Ishikawa (cell line): ENCODE measurements around the gene BRPF3.

Experiments used
- CEBPB ChIP-seq: IDR thresholded peaks from 2 replicates; pipeline ENCODE4 v1.6.1; 2012
- CREB1 ChIP-seq: IDR thresholded peaks from 2 replicates; pipeline ENCODE4 v1.6.1; 2012; ENCODE audit warnings: low read depth
- EGR1 ChIP-seq: IDR thresholded peaks from 2 replicates; pipeline ENCODE4 v1.6.1; 2012
- EP300 ChIP-seq: IDR thresholded peaks from 2 replicates; pipeline ENCODE4 v1.6.1; 2012; ENCODE audit warnings: borderline replicate concordance
- FOXM1 ChIP-seq: IDR thresholded peaks from 2 replicates; pipeline ENCODE4 v1.6.1; 2012; ENCODE audit warnings: low read depth, borderline replicate concordance
- MAX ChIP-seq: IDR thresholded peaks from 2 replicates; pipeline ENCODE4 v1.6.1; 2012
- NFIC ChIP-seq: IDR thresholded peaks from 2 replicates; pipeline ENCODE4 v1.6.1; 2012
- RAD21 ChIP-seq: IDR thresholded peaks from 2 replicates; pipeline ENCODE4 v1.6.1; 2012; ENCODE audit warnings: low read depth
- REST ChIP-seq: IDR thresholded peaks from 2 replicates; pipeline ENCODE4 v1.6.1; 2012; ENCODE audit warnings: low read depth, mild to moderate bottlenecking
- TAF1 ChIP-seq: IDR thresholded peaks from 2 replicates; pipeline ENCODE4 v1.6.1; 2012; ENCODE audit warnings: low read depth, mild to moderate bottlenecking
- TCF12 ChIP-seq: IDR thresholded peaks from 2 replicates; pipeline ENCODE4 v1.6.1; 2012; ENCODE audit warnings: low read depth
- TEAD4 ChIP-seq: IDR thresholded peaks from 2 replicates; pipeline ENCODE4 v1.6.1; 2012
- USF1 ChIP-seq: IDR thresholded peaks from 2 replicates; pipeline ENCODE4 v1.6.1; 2012
- YY1 ChIP-seq: IDR thresholded peaks from 2 replicates; pipeline ENCODE4 v1.6.1; 2012; ENCODE audit warnings: low read depth
- ZBTB7A ChIP-seq: IDR thresholded peaks from 2 replicates; pipeline ENCODE4 v1.6.1; 2012; ENCODE audit warnings: low read depth

BRPF3 gene

GRCh38 chr6:36276581-36277536, 80.3 kb downstream of the BRPF3 start:
- no peak for TF ChIP-seq NFIC
- no peak for TF ChIP-seq FOXM1

GRCh38 chr6:36277946-36278470, 81.5 kb downstream of the BRPF3 start:
- TF ChIP-seq USF1 (no peak), CEBPB (no peak), CREB1 (no peak), YY1 (no peak), EGR1 (no peak), NFIC (no peak), TEAD4 (no peak), MAX (no peak), FOXM1 (no peak), REST (no peak), TCF12 (no peak), ZBTB7A (no peak), TAF1 (no peak), EP300 (no peak), RAD21 (no peak)

DNA sequence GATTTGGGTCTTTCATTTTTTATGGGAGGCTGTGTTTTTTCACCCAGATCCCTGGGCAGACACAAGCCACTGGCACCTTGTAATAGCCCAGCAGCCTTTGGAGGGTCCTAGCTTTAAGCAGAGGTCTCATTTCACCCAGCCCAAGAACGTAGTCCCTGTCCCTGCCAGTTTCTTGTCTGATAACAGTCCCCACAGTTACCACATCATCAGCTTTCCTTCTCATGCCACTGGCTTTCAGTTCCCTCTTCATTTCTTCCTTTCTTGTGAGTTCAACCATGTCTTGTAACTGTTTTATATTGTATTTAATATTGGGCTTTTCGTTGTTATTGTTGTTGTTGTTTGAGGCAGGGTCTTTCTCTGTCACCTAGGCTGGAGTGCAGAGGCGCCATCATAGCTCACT, 83.9 kb downstream of the BRPF3 start:
- no peak for TF ChIP-seq EGR1
- no peak for TF ChIP-seq USF1
- no peak for TF ChIP-seq EP300
- TF ChIP-seq MAX = no peak
- TF ChIP-seq REST = no peak
- no peak for TF ChIP-seq TCF12
- no peak for TF ChIP-seq CREB1
- TF ChIP-seq NFIC = no peak
- TF ChIP-seq TAF1 = no peak
- TF ChIP-seq CEBPB = no peak
- TF ChIP-seq ZBTB7A = no peak
- TF ChIP-seq YY1 = no peak
- TF ChIP-seq RAD21 = no peak
- no peak for TF ChIP-seq TEAD4
- TF ChIP-seq FOXM1 = no peak

- TF ChIP-seq REST = no peak
- no peak for TF ChIP-seq ZBTB7A
- no peak for TF ChIP-seq NFIC
- TF ChIP-seq RAD21 = no peak
- TF ChIP-seq USF1 = no peak
- no peak for TF ChIP-seq MAX
- no peak for TF ChIP-seq EGR1
- no peak for TF ChIP-seq YY1
- no peak for TF ChIP-seq TEAD4
- TF ChIP-seq EP300 = no peak
Measured at GRCh38 chr6:36280983-36281382, 84.4 kb downstream of the BRPF3 start.
